ENCODE data around the gene ARHGAP26.

Gene ARHGAP26

DNA sequence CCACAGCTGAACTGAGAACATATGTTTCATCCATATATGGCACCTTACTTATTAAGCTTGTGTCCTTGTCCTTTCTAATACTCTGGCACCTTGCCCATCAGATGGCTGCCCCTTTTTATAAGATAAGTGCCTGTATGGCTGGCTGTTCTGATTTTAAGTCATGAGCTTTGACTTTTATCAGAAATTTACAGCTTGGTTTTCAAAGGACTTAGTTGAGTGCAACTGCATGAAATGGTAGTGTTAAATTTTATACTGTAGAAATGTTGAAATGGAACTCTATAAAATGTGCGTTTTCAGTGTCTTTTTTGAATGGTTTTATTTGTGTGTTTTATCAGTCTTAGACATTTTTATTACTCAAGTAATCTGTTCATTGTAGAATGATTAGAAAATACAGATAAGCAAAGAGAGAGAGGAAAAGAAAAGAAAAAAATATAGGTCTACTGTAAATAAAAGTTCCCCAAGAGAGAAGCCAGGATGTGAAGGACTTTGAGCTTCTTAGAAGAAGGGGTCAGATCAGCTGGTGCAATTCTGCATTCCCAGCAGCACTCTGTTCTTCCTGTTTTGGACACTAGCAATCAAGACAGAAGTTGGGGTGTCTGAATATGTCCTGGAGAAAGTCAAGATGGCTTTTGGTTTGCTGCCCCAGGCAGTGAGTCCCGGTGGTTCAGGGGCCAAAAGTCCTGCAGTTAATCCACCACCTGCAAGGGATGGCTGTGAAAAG lies 38.9 kb downstream of the ARHGAP26 start:
- in situ Hi-C loops (cut with MboI; ENCODE audit: low sequenced_read_pairs) = no loop called here

GRCh38 chr5:142810081-142810480 lies 39.9 kb downstream of the ARHGAP26 start:
- in situ Hi-C loops (cut with MboI; ENCODE audit: low sequenced_read_pairs) = no loop called here

DNA sequence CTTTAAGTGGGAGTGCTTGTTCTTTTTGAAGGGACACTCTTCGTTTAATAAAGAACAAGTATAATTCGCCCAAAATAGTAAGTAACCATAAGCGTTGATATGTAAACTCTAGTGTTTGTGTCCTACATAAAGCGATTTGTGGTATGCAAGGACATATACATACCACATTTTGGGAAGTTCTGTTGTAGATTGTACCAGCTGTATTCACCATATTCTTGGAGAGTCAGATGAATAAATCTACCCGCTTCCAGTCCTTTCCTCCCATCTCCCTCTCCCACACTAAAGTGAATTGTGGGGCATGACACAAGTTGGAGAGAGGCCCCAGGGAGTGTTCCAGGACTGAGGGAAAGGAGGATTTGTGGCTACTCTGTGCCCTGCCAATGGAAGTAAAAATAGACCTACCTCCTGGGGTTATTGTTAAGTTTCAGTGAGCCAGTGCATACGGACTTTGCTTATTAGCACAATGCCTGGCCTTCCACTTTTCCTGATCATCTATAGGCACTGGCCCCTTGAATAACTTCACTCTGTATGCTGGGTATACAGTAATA lies 40.6 kb downstream of the ARHGAP26 start:
- in situ Hi-C loops (cut with MboI; ENCODE audit: low sequenced_read_pairs) = no loop called here

GRCh38 chr5:142811866-142812557 lies 41.8 kb downstream of the ARHGAP26 start:
- in situ Hi-C loops (cut with MboI; ENCODE audit: low sequenced_read_pairs) = no loop called here

- in situ Hi-C loops (cut with MboI; ENCODE audit: low sequenced_read_pairs) = no loop called here
Measured at GRCh38 chr5:142813220-142813619, 43.0 kb downstream of the ARHGAP26 start.

DNA sequence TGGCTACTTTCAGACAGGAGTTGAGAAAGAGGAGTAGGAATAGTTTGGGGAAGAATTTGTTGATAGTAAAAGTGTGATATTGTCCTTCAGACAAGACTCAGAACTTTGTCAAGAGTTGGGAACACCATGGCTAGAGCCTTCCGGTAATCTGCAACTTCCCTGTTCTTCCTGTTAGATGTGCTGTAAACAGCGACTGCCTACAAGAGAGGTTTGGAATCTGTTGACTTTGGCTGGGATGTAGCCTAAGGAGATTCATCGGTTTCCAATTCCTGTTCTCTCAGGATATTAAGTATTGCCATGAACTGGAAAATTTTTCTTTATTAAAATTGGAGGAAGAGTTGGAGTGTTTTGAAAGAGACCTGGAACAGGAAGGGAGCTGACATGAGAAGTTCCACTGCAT lies 43.9 kb downstream of the ARHGAP26 start:
- in situ Hi-C loops (cut with MboI; ENCODE audit: low sequenced_read_pairs) = no loop called here

- in situ Hi-C loops (cut with MboI; ENCODE audit: low sequenced_read_pairs) = no loop called here
Measured at GRCh38 chr5:142815469-142815868, 45.3 kb downstream of the ARHGAP26 start.

DNA sequence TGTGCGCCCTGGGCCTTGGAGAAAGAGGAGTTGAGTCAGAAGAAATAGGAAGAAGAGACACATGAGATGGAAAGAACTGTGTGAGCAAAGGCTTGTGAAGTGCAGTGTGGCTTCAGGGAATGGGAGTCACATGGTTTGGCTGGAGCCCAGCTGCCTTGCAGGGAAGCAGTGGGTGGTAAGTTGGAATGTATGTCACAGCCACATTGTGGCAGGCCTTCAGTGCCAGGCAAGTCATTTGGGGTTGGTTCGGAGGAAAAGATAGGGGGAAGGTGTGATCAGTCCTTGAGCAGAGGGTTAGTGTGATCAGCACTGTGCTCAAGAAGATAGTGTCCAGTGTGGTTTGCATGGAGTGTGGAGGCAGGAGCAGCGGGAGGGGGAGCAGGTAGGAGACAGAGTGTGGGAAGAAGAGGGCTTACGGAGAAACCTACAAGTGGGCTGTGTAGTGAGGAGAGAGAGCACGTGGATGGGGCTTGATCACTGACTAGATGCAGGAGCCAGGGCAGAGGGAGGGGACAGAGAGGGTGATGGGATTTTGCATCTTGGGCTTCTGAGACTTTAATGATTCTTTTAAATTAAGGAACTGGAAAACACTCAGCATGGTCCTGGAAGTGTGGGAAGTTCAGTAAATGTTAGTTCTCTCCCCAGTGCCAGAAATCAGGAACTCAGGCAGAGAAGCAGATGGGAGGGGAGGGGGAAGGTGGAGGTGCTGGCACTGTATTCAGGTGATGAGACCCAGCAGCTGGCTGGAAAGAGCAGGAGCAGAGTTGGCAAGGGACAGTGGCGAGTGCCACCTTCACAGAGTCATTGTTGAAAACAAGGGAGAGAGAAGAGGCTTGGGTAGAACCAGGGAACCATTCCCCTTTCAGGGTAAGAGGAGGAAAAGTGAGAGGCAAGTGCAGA lies 46.6 kb downstream of the ARHGAP26 start:
- in situ Hi-C loops (cut with MboI; ENCODE audit: low sequenced_read_pairs) = no loop called here

DNA sequence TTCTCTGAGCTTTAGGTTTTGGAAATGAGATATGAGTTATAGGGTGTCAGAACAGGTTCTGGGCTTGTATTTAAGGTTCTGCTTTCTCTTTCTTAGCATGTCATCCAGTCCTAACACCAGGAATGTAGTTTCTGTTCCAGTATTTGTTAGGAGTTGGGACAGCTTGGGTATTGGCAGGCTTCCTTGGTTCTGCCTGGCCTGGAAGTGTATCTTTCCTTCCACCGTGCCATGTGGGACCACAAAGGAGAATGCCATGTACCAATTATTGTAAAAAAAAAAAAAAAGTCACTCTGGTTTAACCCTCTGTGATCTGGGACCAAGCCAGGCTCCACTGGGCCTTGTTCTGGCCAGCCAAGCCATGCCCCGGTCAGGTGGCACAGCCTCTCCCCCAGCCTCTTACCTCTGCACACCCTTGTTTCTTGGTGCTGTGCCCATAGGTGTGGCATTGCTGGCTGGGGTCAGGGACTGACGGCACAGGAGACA lies 47.8 kb downstream of the ARHGAP26 start:
- in situ Hi-C loops (cut with MboI; ENCODE audit: low sequenced_read_pairs) = no loop called here

DNA sequence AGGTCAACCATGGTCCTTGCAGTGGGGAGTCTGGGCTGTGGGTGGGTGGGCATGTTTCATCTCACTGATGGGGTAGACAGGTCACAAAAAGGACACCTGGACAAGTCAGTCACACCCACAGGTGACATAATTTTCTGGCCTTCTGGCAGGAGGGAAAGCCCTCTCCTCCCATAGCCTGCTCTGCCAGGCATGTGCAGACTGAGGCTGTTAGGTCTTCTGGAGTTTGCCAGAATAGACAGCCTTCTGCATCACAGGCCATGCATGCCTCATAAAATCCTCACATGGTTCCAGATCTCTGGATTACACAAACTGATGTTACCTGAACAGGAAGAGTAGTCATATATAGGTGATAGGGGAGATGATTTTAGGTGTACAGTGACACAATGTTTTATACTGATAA lies 49.1 kb downstream of the ARHGAP26 start:
- in situ Hi-C loops (cut with MboI; ENCODE audit: low sequenced_read_pairs) = no loop called here

GRCh38 chr5:142819825-142820224 lies 49.6 kb downstream of the ARHGAP26 start:
- in situ Hi-C loops (cut with MboI; ENCODE audit: low sequenced_read_pairs) = no loop called here

- in situ Hi-C loops (cut with MboI; ENCODE audit: low sequenced_read_pairs) = no loop called here
Measured at GRCh38 chr5:142820447-142820846, 50.3 kb downstream of the ARHGAP26 start.

GRCh38 chr5:142821034-142821732 lies 51.0 kb downstream of the ARHGAP26 start:
- in situ Hi-C loops (cut with MboI; ENCODE audit: low sequenced_read_pairs) = no loop called here

GRCh38 chr5:142821733-142822487 lies 51.7 kb downstream of the ARHGAP26 start:
- in situ Hi-C loops (cut with MboI; ENCODE audit: low sequenced_read_pairs) = no loop called here

DNA sequence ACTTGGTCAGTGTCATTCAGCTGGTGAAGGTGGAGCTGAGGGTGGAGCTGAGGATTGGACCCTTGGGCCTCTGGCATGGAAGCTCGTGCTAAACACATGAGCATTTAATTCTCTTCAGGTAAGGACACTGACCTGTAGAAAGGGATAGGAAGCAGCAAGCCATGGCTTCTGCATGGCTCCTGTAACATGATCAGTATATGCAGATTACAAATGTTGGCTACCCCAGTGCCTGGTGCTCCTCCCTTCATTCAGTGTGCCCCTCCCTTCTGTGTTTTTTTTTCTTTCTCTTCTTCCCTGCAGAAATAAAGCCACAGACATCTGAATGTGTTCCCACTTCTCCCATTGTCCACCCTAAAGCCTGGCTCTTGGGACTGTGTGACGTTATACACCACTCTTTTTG lies 52.9 kb downstream of the ARHGAP26 start:
- in situ Hi-C loops (cut with MboI; ENCODE audit: low sequenced_read_pairs) = no loop called here

DNA sequence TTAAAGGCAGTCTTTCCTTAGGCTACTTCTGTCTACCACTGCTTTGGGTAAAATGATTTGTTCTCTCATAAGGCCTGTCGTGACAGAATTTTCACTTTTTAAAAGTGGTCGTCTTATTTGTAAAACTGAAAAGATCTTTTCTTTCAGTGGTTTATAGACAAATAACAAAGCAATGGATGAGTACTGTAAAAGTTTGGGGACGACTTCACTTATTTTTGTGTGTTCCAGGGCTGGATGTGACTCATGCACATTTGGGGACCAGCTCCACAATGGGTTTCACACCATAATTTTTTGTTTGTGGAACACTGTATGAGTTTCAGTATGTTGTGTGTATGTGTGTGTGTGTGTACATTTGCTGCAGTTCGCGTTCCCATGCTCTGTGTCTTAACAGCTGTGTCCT lies 53.6 kb downstream of the ARHGAP26 start:
- in situ Hi-C loops (cut with MboI; ENCODE audit: low sequenced_read_pairs) = no loop called here

- in situ Hi-C loops (cut with MboI; ENCODE audit: low sequenced_read_pairs) = no loop called here
Measured at GRCh38 chr5:142824391-142824790, 54.2 kb downstream of the ARHGAP26 start.

- in situ Hi-C loops (cut with MboI; ENCODE audit: low sequenced_read_pairs) = no loop called here
Measured at GRCh38 chr5:142825378-142826089, 55.4 kb downstream of the ARHGAP26 start.

- in situ Hi-C loops (cut with MboI; ENCODE audit: low sequenced_read_pairs) = no loop called here
Measured at GRCh38 chr5:142826093-142826492, 55.9 kb downstream of the ARHGAP26 start.
